ENCODE data around the gene WIZ. TPM values are rescaled to one million over a fixed set of nuclear protein-coding genes. Genes with fewer than 3 reads are reported as not detected.

Gene WIZ
- polyA plus RNA-seq, 1 donor (not counting 4 experiments of a cell fraction or from before 2014, with no cell fraction given) = 5.1 TPM

GRCh38 chr19:15381429-15381828, 68.3 kb downstream of the WIZ start:
- H3K4me2 ChIP-seq (ENCODE audit: control insufficient read depth, extremely low read depth, insufficient read depth, low read depth, low read length) = no peak overlapping the region
- TF ChIP-seq CTCF (optimal IDR thresholded peaks at IDR 0.05 in 1 of 3, IDR thresholded peaks at IDR 0.05 in 1 of 3, conservative IDR thresholded peaks at IDR 0.05 in 1 of 3; ENCODE audit: extremely low read depth in 1 of 3, insufficient read depth in 2 of 3, low read length in 3 of 3) (no peak), EZH2 (IDR thresholded peaks at IDR 0.05; ENCODE audit: low read length) (no peak)
- H3K27ac ChIP-seq (ENCODE audit: control insufficient read depth, insufficient read depth, low read length) = peak overlapping the region; percentile 70
- FAIRE-seq (no peak), DNase-seq (ENCODE audit: low read depth, low spot score) (no peak)
- no peak overlapping the region for H3K4me3 ChIP-seq (ENCODE audit: control insufficient read depth in 2 of 3, extremely low read depth in 1 of 3, insufficient read depth in 2 of 3, low read depth in 1 of 3, low read length in 3 of 3)
- H4K20me1 ChIP-seq (ENCODE audit: control insufficient read depth, extremely low read depth, insufficient read depth, low read length) = no peaks in the 10 kb centered on the region
- no peak overlapping the region for H2AFZ ChIP-seq (ENCODE audit: control insufficient read depth, low read length)
- no peaks in the 10 kb centered on the region for H3K27me3 ChIP-seq (ENCODE audit: control insufficient read depth, extremely low read depth, insufficient read depth, low read length)
- no peaks in the 10 kb centered on the region for H3K9me1 ChIP-seq (ENCODE audit: control insufficient read depth, extremely low read depth, insufficient read depth, low read length)
- peaks cover 22% of the 10 kb centered on the region for H3K4me1 ChIP-seq (ENCODE audit: control insufficient read depth, extremely low read depth, insufficient read depth, low read length)
- peaks cover 4 to 5% of the 10 kb centered on the region in 2 experiments for H3K36me3 ChIP-seq (ENCODE audit: control insufficient read depth in 2 of 2, extremely low read depth in 1 of 2, insufficient read depth in 2 of 2, low read length in 2 of 2)
- H3K79me2 ChIP-seq (ENCODE audit: control insufficient read depth, insufficient read depth, low read length) = peaks cover 30% of the 10 kb centered on the region
- no peaks in the 10 kb centered on the region for H3K9me3 ChIP-seq (ENCODE audit: control insufficient read depth, low read depth, low read length)
- dilution Hi-C loops (cut with MboI; ENCODE audit: extremely low pct_ligation_motif_present, low sequenced_read_pairs) = no loop called here
- no peak overlapping the region for H3K9ac ChIP-seq (ENCODE audit: control insufficient read depth, extremely low read depth, insufficient read depth, low read length)

- no peak for FAIRE-seq
- peak overlapping the region; percentile 24 for H2AFZ ChIP-seq (ENCODE audit: control insufficient read depth, low read length)
- dilution Hi-C loops (cut with MboI; ENCODE audit: extremely low pct_ligation_motif_present, low sequenced_read_pairs) = no loop called here
- H3K9ac ChIP-seq (ENCODE audit: control insufficient read depth, extremely low read depth, insufficient read depth, low read length) = peak overlapping the region; percentile 84
- DNase-seq (ENCODE audit: low read depth, low spot score) = peak; percentile 33
- H4K20me1 ChIP-seq (ENCODE audit: control insufficient read depth, extremely low read depth, insufficient read depth, low read length) = peaks cover under 1% of the 10 kb centered on the region
- H3K27ac ChIP-seq (ENCODE audit: control insufficient read depth, insufficient read depth, low read length) = peak overlapping the region; percentile 70
- peak overlapping the region; percentile 88 for H3K4me2 ChIP-seq (ENCODE audit: control insufficient read depth, extremely low read depth, insufficient read depth, low read depth, low read length)
- peaks cover 40% of the 10 kb centered on the region for H3K79me2 ChIP-seq (ENCODE audit: control insufficient read depth, insufficient read depth, low read length)
- peak overlapping the region; percentile 44 to 65 (median 60) for H3K4me3 ChIP-seq (ENCODE audit: control insufficient read depth in 2 of 3, extremely low read depth in 1 of 3, insufficient read depth in 2 of 3, low read depth in 1 of 3, low read length in 3 of 3)
- no peak for TF ChIP-seq EZH2 (IDR thresholded peaks at IDR 0.05; ENCODE audit: low read length)
- peak in 1 of 3 experiments; percentile 3 for TF ChIP-seq CTCF (optimal IDR thresholded peaks at IDR 0.05 in 1 of 3, IDR thresholded peaks at IDR 0.05 in 1 of 3, conservative IDR thresholded peaks at IDR 0.05 in 1 of 3; ENCODE audit: extremely low read depth in 1 of 3, insufficient read depth in 2 of 3, low read length in 3 of 3)
- no peaks in the 10 kb centered on the region for H3K9me3 ChIP-seq (ENCODE audit: control insufficient read depth, low read depth, low read length)
- H3K36me3 ChIP-seq (ENCODE audit: control insufficient read depth in 2 of 2, extremely low read depth in 1 of 2, insufficient read depth in 2 of 2, low read length in 2 of 2) = peaks cover 6 to 8% of the 10 kb centered on the region in 2 experiments
- H3K27me3 ChIP-seq (ENCODE audit: control insufficient read depth, extremely low read depth, insufficient read depth, low read length) = no peaks in the 10 kb centered on the region
- no peaks in the 10 kb centered on the region for H3K9me1 ChIP-seq (ENCODE audit: control insufficient read depth, extremely low read depth, insufficient read depth, low read length)
- peaks cover 22% of the 10 kb centered on the region for H3K4me1 ChIP-seq (ENCODE audit: control insufficient read depth, extremely low read depth, insufficient read depth, low read length)
Measured at GRCh38 chr19:15379999-15380647, 69.6 kb downstream of the WIZ start.
